GM19452 (cell line): ENCODE data around the gene MED1.
A peak's percentile ranks its signal among the peaks of the same experiment; 100 is the strongest.
"Not testable (repeated sequence)": the region's sequence is repeated elsewhere in the genome, so short reads cannot be mapped to it uniquely, and the experiment has no call there.

Experiments used
- ATAC-seq: cut with Tn5 transposase; IDR thresholded peaks from one replicate; pipeline ENCODE4 v1.9.1; 2021; ENCODE audit not compliant: unreplicated experiment

Gene MED1

GRCh38 chr17:39429600-39429999 is 21.5 kb downstream of the MED1 start:
- no peak for ATAC-seq

- ATAC-seq = no peak
Observed at GRCh38 chr17:39416141-39416540, 34.9 kb downstream of the MED1 start.

- no peak for ATAC-seq
Observed at GRCh38 chr17:39410279-39410678, 40.8 kb downstream of the MED1 start.

- no peak for ATAC-seq
Observed at GRCh38 chr17:39408360-39408759, 42.7 kb downstream of the MED1 start.

GRCh38 chr17:39406951-39407350 is 44.1 kb downstream of the MED1 start:
- no peak for ATAC-seq

GRCh38 chr17:39405436-39405835 is 45.6 kb downstream of the MED1 start:
- no peak for ATAC-seq

GRCh38 chr17:39404542-39405378 is 46.3 kb downstream of the MED1 start:
- ATAC-seq = no peak

- ATAC-seq = no peak
Observed at GRCh38 chr17:39402890-39403605, 48.0 kb downstream of the MED1 start.

- ATAC-seq = peak; percentile 75
Observed at GRCh38 chr17:39402244-39402889, 48.7 kb downstream of the MED1 start.

GRCh38 chr17:39401412-39402243 is 49.4 kb downstream of the MED1 start, which contains the start of gene FBXL20:
TSS of gene FBXL20 (minus strand) at chr17:39401626. CDS start at chr17:39401402, 224 bp downstream.
- peak; percentile 68 for ATAC-seq

- peak; percentile 16 for ATAC-seq
Observed at GRCh38 chr17:39400547-39401411, 50.3 kb downstream of the MED1 start.

GRCh38 chr17:39399791-39400190 is 51.3 kb downstream of the MED1 start:
- ATAC-seq = no peak

GRCh38 chr17:39393736-39394135 is 57.3 kb downstream of the MED1 start:
- no peak for ATAC-seq

- no peak for ATAC-seq
Observed at GRCh38 chr17:39391448-39391847, 59.6 kb downstream of the MED1 start.

GRCh38 chr17:39385040-39385439 is 66.0 kb downstream of the MED1 start:
- ATAC-seq = no peak

- no peak for ATAC-seq
Observed at GRCh38 chr17:39380144-39380543, 70.9 kb downstream of the MED1 start.

GRCh38 chr17:39376434-39376833 is 74.6 kb downstream of the MED1 start:
- no peak for ATAC-seq

GRCh38 chr17:39367805-39368204 is 83.3 kb downstream of the MED1 start:
- not testable (repeated sequence) for ATAC-seq

- no peak for ATAC-seq
Observed at GRCh38 chr17:39365872-39366271, 85.2 kb downstream of the MED1 start.

- ATAC-seq = no peak
Observed at GRCh38 chr17:39365242-39365641, 85.8 kb downstream of the MED1 start.
